Kidney (tissue), 14 donors: ENCODE measurements around the gene IGFALS. TPM values are rescaled to one million over a fixed set of nuclear protein-coding genes. Genes with fewer than 3 reads are reported as not detected.

Experiments
- DNase-seq, 5 donors: peaks; one replicate each; pipeline ENCODE4 v3.0.0-alpha.2; 2013 to 2020
- FAIRE-seq: peaks from 2 replicates; lab custom pipeline; 2012; peaks lifted over from hg19 to GRCh38; lab: Jason Lieb, UNC
- H3K27ac ChIP-seq, 2 donors: one replicate each; pipeline ENCODE4 v1.7.0; 2013; ENCODE audit warnings: low read depth in 2 of 2, low read length in 2 of 2, inconsistent platforms in 1 of 2
- H3K27me3 ChIP-seq: one replicate; pipeline ENCODE4 v1.7.1; 2013; ENCODE audit warnings: low read length, inconsistent platforms; ENCODE audit not compliant: control insufficient read depth, insufficient read depth
- H3K36me3 ChIP-seq, 3 donors: one replicate each; pipeline versions ENCODE4 v1.7.0 to v1.7.1; 2013; ENCODE audit warnings: low read length in 3 of 3, control low read depth in 1 of 3, inconsistent platforms in 1 of 3; ENCODE audit not compliant: insufficient read depth in 3 of 3, control insufficient read depth in 2 of 3
- H3K4me1 ChIP-seq, 3 donors: one replicate each; pipeline versions ENCODE4 v1.7.0 to v1.7.1; 2013; ENCODE audit warnings: low read length in 3 of 3, inconsistent platforms in 1 of 3, low read depth in 1 of 3; ENCODE audit not compliant: control insufficient read depth in 2 of 3, insufficient read depth in 2 of 3
- H3K4me3 ChIP-seq, 3 donors: one replicate each; pipeline versions ENCODE4 v1.7.0 to v1.8.1; 2013; ENCODE audit warnings: low read length in 3 of 3, control low read depth in 1 of 3, inconsistent platforms in 1 of 3
- H3K9ac ChIP-seq, 3 donors: one replicate each; pipeline versions ENCODE4 v1.7.0 to v1.7.1; 2013; ENCODE audit warnings: low read length in 3 of 3, control low read depth in 1 of 3, inconsistent platforms in 1 of 3
- H3K9me3 ChIP-seq, 3 donors: one replicate each; pipeline versions ENCODE4 v1.7.0 to v1.7.1; 2013; ENCODE audit warnings: low read length in 3 of 3, control low read depth in 1 of 3, inconsistent platforms in 1 of 3; ENCODE audit not compliant: control insufficient read depth in 2 of 3, insufficient read depth in 1 of 3
- CTCF ChIP-seq: IDR thresholded peaks from 3 replicates; pipeline ENCODE4 v1.5.1; 2012; ENCODE audit warnings: mild to moderate bottlenecking, moderate library complexity, borderline replicate concordance; ENCODE audit not compliant: insufficient read depth; ENCODE audit errors: extremely low read depth
- intact Hi-C: fragments of 100-400 bp; cut with DNase I; formaldehyde crosslinking; loops from one replicate; pipeline ENCODE4 v1.11.1; 2022
- polyA plus RNA-seq: library from polyadenylated mRNA; stranded (reverse); fragments of 350-450 nt; fragmentation: Illumina TruSeq; extraction: RNeasy Lipid Tissue Mini Kit (QIAGEN cat#74804); gene quantifications from one replicate; pipeline ENCODE4 v1.2.3, GENCODE V29; 2014; ENCODE audit warnings: low read depth, low replicate concordance; ENCODE audit not compliant: insufficient read depth
- total RNA-seq: library from RNA; stranded (reverse); fragmentation: NEBNext Ultra II Directional; extraction: Animal tissue kit (Norgen Biotek cat#: 25700); gene quantifications from one replicate; pipeline ENCODE4 v1.2.1, GENCODE V29; 2021
- donor health status: control.
- donor health status: control.
- donor health status: control.
- donor health status: control.
- donor health status: control.
- donor health status: DM: yes; HTN: yes; CAD: no.
- donor health status: Normal renal cell carcinoma (clear cell type).

The IGFALS gene
- total and polyA plus RNA-seq, 2 donors from 2014 or later: 1.4 to 2.9 TPM

- FAIRE-seq (no peak), DNase-seq (no peak)
- Histone ChIP-seq H3K4me3 (no peak overlapping the region), H3K9ac (no peak overlapping the region), H3K27me3 (no peaks in the 10 kb centered on the region), H3K9me3 (no peaks in the 10 kb centered on the region), H3K27ac (no peak overlapping the region), H3K4me1 (peaks cover 0 to 4% (median 0%) of the 10 kb centered on the region in 3 donors), H3K36me3 (peaks cover 0 to 45% (median 11%) of the 10 kb centered on the region in 3 donors)
- no peak for TF ChIP-seq CTCF
- intact Hi-C loops: no loop called here
Observed at GRCh38 chr16:1819611-1820010, 26.1 kb upstream of the IGFALS start.

GRCh38 chr16:1818873-1819525, 25.5 kb upstream of the IGFALS start:
- Histone ChIP-seq H3K36me3 (peaks cover 0 to 45% (median 11%) of the 10 kb centered on the region in 3 donors), H3K4me3 (no peak overlapping the region), H3K9me3 (no peaks in the 10 kb centered on the region), H3K9ac (no peak overlapping the region), H3K4me1 (peaks cover 0 to 4% (median 0%) of the 10 kb centered on the region in 3 donors), H3K27ac (no peak overlapping the region), H3K27me3 (no peaks in the 10 kb centered on the region)
- DNase-seq (no peak), FAIRE-seq (no peak)
- no peak for TF ChIP-seq CTCF
- intact Hi-C loops: no loop called here

GRCh38 chr16:1818204-1818872, 24.8 kb upstream of the IGFALS start:
- Histone ChIP-seq H3K4me3 (no peak overlapping the region), H3K36me3 (peaks cover 0 to 45% (median 14%) of the 10 kb centered on the region in 3 donors), H3K27ac (no peak overlapping the region), H3K4me1 (peaks cover 0 to 4% (median 0%) of the 10 kb centered on the region in 3 donors), H3K9me3 (no peaks in the 10 kb centered on the region), H3K9ac (no peak overlapping the region), H3K27me3 (no peaks in the 10 kb centered on the region)
- TF ChIP-seq CTCF: no peak
- DNase-seq (peak in 1 of 5 donors; percentile 66), FAIRE-seq (no peak)
- intact Hi-C loops: no loop called here
